K562 (cell line): ENCODE measurements around the gene ACRBP. TPM values are rescaled to one million over a fixed set of nuclear protein-coding genes. Genes with fewer than 3 reads are reported as not detected.

Source experiments
- BACH1 ChIP-seq: fragments of 200-800 bp; sonication (Bioruptor generic); IDR thresholded peaks from 2 replicates; pipeline ENCODE4 v1.6.1; 2016; ENCODE audit warnings: missing genetic modification characterization, missing compliant biosample characterization
- CTBP1 ChIP-seq: fragments of 450-650 bp; IDR thresholded peaks from 2 replicates; pipeline ENCODE4 v1.6.1; 2016; ENCODE audit warnings: borderline replicate concordance
- HEY1 ChIP-seq: fragments of 250-450 bp; sonication (Bioruptor Pico); IDR thresholded peaks from 2 replicates; pipeline ENCODE4 v1.5.0; 2020; ENCODE audit warnings: mild to moderate bottlenecking, moderate library complexity, borderline replicate concordance
- LEF1 ChIP-seq: fragments of 450-650 bp; IDR thresholded peaks from 2 replicates; pipeline ENCODE4 v1.6.1; 2016; ENCODE audit warnings: mild to moderate bottlenecking
- NKRF ChIP-seq: fragments of 450-650 bp; IDR thresholded peaks from 2 replicates; pipeline ENCODE4 v1.6.1; 2016; ENCODE audit warnings: borderline replicate concordance
- PCBP1 ChIP-seq: fragments of 200-400 bp; formaldehyde crosslinking; IDR thresholded peaks from 2 replicates; pipeline ENCODE4 v1.6.1; 2018; ENCODE audit warnings: mild to moderate bottlenecking, low read depth, low read length; ENCODE audit not compliant: poor library complexity, severe bottlenecking
- POLR2A ChIP-seq: fragments of 450-650 bp; conservative IDR thresholded peaks from 2 replicates; pipeline ENCODE4 v1.6.1; 2016
- SNIP1 ChIP-seq: fragments of 450-650 bp; IDR thresholded peaks from 2 replicates; pipeline ENCODE4 v1.7.1; 2017; ENCODE audit warnings: low read depth, mild to moderate bottlenecking
- SP1 ChIP-seq: sonication (generic); formaldehyde crosslinking; IDR thresholded peaks from 2 replicates; pipeline ENCODE4 v1.8.1; 2022; ENCODE audit warnings: mild to moderate bottlenecking, missing genetic modification reagents
- USF1 ChIP-seq: sonication (generic); formaldehyde crosslinking; IDR thresholded peaks from 2 replicates; pipeline ENCODE4 v1.9.0; 2022; ENCODE audit warnings: mild to moderate bottlenecking, missing genetic modification reagents
- ZBTB2 ChIP-seq: fragments of 450-650 bp; IDR thresholded peaks from 2 replicates; pipeline ENCODE4 v1.6.1; 2016; ENCODE audit warnings: antibody characterized with exemption
- ZFP30 ChIP-seq: fragments of 250-450 bp; sonication (Bioruptor Pico); IDR thresholded peaks from 2 replicates; pipeline ENCODE4 v1.8.0; 2022; ENCODE audit warnings: moderate library complexity, mild to moderate bottlenecking, inconsistent platforms, borderline replicate concordance
- polyA plus RNA-seq, 8 experiments: library from polyadenylated mRNA; depleted of rRNA in 4 of 8; stranded (reverse) in 5 of 8; unstranded in 3 of 8; fragments of >200 nt; fragmentation: Nextera tagmentation in 2 of 8; fragmentation: Illumina TruSeq in 1 of 8; extraction: Ambion mirVana in 2 of 8; extraction: Trizol in 1 of 8; gene quantifications; 2 replicates each; pipeline versions ENCODE4 v1.2.1 to v1.2.3, GENCODE V29; 2011 to 2014; ENCODE audit warnings: inconsistent platforms in 1 of 8, missing spikeins in 1 of 8
- total RNA-seq, 7 experiments: library from RNA; depleted of rRNA in 6 of 7; stranded (reverse); fragments of >200 nt in 6 of 7; fragmentation: Illumina TruSeq in 2 of 7; extraction: Trizol in 2 of 7; gene quantifications; 2 replicates each; pipeline versions ENCODE4 v1.2.1 to v1.2.3, GENCODE V29; 2011 to 2021; ENCODE audit warnings: low replicate concordance in 1 of 7
- TF ChIP-seq, protein P1 (sequence below), 3 experiments: fragments of 200-800 bp in 1 of 3; sonication (Bioruptor generic) in 1 of 3; sonication (generic) in 1 of 3; formaldehyde crosslinking in 1 of 3; IDR thresholded peaks; 2 replicates each; pipeline versions ENCODE4 v1.6.1 to v1.8.0; 2016 to 2022; ENCODE audit warnings: mild to moderate bottlenecking in 2 of 3, missing compliant biosample characterization in 2 of 3, missing genetic modification characterization in 2 of 3, missing genetic modification reagents in 1 of 3
- TF ChIP-seq, protein P2 (sequence below): sonication (generic); formaldehyde crosslinking; IDR thresholded peaks from 2 replicates; pipeline ENCODE4 v1.8.0; 2022; ENCODE audit warnings: mild to moderate bottlenecking, missing genetic modification reagents
- TF ChIP-seq, protein P3 (sequence below): fragments of 250-450 bp; sonication (Bioruptor Pico); IDR thresholded peaks from 2 replicates; pipeline ENCODE4 v1.4.0; 2020; ENCODE audit warnings: mild to moderate bottlenecking, moderate library complexity

ACRBP gene
- total and polyA plus RNA-seq, 9 of the 15 experiments (the other 6 are each of a cell fraction or from before 2014, with no cell fraction given): 3.1 to 31.8 (median 8.4) TPM

DNA sequence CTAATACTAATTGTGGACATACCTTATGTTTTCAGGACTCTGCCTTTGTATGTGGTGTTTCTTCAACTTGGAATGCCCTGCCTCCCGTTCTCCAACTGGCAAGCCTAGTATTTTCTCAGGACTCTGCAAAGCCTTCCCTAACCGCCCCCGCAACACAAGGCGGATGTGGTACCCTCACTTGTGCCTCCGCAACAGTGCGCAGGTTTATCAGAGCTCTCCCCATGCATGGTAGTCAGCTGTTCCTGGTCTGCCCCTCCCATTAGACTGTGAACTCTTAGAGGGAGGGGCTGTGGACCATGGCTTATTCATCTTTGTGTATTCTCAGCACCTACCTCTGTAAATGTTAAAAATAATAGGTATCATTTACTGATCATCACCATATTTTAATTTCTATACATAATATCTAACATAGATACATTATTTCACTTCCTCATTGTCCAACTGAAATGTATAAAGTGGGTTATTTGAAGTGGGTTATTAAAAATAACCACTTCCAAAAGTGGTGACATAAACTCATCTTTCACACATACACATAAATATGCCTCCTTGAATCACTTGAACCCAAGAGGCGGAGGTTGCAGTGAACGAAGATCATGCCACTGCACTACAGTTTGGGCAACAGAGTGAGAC lies 20.5 kb downstream of the ACRBP start (continued):
- TF ChIP-seq, protein P1, sequence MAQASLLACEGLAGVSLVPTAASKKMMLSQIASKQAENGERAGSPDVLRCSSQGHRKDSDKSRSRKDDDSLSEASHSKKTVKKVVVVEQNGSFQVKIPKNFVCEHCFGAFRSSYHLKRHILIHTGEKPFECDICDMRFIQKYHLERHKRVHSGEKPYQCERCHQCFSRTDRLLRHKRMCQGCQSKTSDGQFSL (CRISPR knock-in tag; IDR thresholded peaks at IDR 0.05): no peak
- TF ChIP-seq, protein P1 (tag; IDR thresholded peaks at IDR 0.05): no peak
- TF ChIP-seq BACH1 (tag) (no peak), CTBP1 (0 out of 2 replicates have a peak, but pooled peaks have one; percentile 28), LEF1 (peak; percentile 28; the same call in 1 of the 2 replicates), SP1 (no peak), HEY1 (CRISPR knock-in tag) (no peak), ZFP30 (CRISPR knock-in tag) (no peak), PCBP1 (no peak), ZBTB2 (no peak), USF1 (CRISPR knock-in tag) (peak; percentile 35; the same call in 1 of the 2 replicates), NKRF (no peak), POLR2A (no peak; the same call in 1 of the 2 replicates), SNIP1 (no peak)
- TF ChIP-seq, protein P2, sequence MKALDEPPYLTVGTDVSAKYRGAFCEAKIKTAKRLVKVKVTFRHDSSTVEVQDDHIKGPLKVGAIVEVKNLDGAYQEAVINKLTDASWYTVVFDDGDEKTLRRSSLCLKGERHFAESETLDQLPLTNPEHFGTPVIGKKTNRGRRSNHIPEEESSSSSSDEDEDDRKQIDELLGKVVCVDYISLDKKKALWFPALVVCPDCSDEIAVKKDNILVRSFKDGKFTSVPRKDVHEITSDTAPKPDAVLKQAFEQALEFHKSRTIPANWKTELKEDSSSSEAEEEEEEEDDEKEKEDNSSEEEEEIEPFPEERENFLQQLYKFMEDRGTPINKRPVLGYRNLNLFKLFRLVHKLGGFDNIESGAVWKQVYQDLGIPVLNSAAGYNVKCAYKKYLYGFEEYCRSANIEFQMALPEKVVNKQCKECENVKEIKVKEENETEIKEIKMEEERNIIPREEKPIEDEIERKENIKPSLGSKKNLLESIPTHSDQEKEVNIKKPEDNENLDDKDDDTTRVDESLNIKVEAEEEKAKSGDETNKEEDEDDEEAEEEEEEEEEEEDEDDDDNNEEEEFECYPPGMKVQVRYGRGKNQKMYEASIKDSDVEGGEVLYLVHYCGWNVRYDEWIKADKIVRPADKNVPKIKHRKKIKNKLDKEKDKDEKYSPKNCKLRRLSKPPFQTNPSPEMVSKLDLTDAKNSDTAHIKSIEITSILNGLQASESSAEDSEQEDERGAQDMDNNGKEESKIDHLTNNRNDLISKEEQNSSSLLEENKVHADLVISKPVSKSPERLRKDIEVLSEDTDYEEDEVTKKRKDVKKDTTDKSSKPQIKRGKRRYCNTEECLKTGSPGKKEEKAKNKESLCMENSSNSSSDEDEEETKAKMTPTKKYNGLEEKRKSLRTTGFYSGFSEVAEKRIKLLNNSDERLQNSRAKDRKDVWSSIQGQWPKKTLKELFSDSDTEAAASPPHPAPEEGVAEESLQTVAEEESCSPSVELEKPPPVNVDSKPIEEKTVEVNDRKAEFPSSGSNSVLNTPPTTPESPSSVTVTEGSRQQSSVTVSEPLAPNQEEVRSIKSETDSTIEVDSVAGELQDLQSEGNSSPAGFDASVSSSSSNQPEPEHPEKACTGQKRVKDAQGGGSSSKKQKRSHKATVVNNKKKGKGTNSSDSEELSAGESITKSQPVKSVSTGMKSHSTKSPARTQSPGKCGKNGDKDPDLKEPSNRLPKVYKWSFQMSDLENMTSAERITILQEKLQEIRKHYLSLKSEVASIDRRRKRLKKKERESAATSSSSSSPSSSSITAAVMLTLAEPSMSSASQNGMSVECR: peak; percentile 69
- TF ChIP-seq, protein P3, sequence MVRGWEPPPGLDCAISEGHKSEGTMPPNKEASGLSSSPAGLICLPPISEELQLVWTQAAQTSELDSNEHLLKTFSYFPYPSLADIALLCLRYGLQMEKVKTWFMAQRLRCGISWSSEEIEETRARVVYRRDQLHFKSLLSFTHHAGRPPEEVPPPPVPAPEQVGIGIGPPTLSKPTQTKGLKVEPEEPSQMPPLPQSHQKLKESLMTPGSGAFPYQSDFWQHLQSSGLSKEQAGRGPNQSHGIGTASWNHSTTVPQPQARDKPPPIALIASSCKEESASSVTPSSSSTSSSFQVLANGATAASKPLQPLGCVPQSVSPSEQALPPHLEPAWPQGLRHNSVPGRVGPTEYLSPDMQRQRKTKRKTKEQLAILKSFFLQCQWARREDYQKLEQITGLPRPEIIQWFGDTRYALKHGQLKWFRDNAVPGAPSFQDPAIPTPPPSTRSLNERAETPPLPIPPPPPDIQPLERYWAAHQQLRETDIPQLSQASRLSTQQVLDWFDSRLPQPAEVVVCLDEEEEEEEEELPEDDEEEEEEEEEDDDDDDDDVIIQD (CRISPR knock-in tag): no peak
